Neural cell (in vitro differentiated cells): ENCODE data around the gene COMMD4.

Experiments
- EP300 ChIP-seq: fragments of 450-650 bp; conservative IDR thresholded peaks from 2 replicates; pipeline ENCODE4 v1.6.1; 2014; ENCODE audit warnings: antibody characterized with exemption, mild to moderate bottlenecking, moderate library complexity; ENCODE audit not compliant: poor library complexity, severe bottlenecking
- MXI1 ChIP-seq: fragments of 450-650 bp; conservative IDR thresholded peaks from 2 replicates; pipeline ENCODE4 v1.6.1; 2014; ENCODE audit warnings: antibody characterized with exemption, mild to moderate bottlenecking; ENCODE audit not compliant: poor library complexity, severe bottlenecking
- SMC3 ChIP-seq: fragments of 450-650 bp; conservative IDR thresholded peaks from 2 replicates; pipeline ENCODE4 v1.6.1; 2014; ENCODE audit warnings: antibody characterized with exemption, mild to moderate bottlenecking, moderate library complexity; ENCODE audit not compliant: poor library complexity
- TF ChIP-seq, protein P1 (sequence below): fragments of 450-650 bp; IDR thresholded peaks from 2 replicates; pipeline ENCODE4 v1.5.1; 2014; ENCODE audit warnings: antibody characterized with exemption, mild to moderate bottlenecking, moderate library complexity; ENCODE audit not compliant: poor library complexity, severe bottlenecking

DNA sequence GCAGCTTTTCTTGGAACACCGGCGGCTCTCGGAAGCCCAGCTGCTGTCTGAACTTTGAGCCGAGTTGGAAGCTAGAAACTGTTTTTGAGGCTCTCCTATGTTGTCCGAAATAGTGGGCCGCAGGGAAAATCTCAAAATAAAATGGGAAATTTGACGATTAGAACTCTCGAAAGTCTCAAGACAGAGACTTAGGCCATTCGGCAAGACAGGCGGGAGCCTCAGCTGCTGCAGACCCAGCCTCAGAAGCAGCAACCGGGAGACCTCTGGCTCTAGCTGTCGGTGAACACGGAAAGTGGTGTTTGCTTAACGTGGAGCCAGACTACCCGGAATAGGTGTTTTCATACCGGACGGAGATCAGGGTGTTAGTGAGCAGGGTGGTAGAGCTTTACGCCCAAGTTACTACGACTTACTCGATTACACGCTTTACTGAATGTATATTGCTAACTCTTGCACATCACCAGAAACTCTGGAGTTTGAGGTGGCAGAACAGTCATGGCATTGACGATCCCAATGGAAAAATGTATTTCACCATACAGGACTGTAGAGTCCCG is 32.9 kb downstream of the COMMD4 start:
- TF ChIP-seq, protein P1, sequence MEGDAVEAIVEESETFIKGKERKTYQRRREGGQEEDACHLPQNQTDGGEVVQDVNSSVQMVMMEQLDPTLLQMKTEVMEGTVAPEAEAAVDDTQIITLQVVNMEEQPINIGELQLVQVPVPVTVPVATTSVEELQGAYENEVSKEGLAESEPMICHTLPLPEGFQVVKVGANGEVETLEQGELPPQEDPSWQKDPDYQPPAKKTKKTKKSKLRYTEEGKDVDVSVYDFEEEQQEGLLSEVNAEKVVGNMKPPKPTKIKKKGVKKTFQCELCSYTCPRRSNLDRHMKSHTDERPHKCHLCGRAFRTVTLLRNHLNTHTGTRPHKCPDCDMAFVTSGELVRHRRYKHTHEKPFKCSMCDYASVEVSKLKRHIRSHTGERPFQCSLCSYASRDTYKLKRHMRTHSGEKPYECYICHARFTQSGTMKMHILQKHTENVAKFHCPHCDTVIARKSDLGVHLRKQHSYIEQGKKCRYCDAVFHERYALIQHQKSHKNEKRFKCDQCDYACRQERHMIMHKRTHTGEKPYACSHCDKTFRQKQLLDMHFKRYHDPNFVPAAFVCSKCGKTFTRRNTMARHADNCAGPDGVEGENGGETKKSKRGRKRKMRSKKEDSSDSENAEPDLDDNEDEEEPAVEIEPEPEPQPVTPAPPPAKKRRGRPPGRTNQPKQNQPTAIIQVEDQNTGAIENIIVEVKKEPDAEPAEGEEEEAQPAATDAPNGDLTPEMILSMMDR: no peak
- TF ChIP-seq SMC3: no peak
- TF ChIP-seq EP300: no peak
- TF ChIP-seq MXI1: no peak
